HG02884 (cell line): ENCODE data around the gene MYH3.
A peak's percentile ranks its signal among the peaks of the same experiment; 100 is the strongest.

Experiments used
- ATAC-seq: cut with Tn5 transposase; IDR thresholded peaks from one replicate; pipeline ENCODE4 v1.9.1; 2021; ENCODE audit warnings: mild to moderate bottlenecking, moderate library complexity; ENCODE audit not compliant: unreplicated experiment

The MYH3 gene

GRCh38 chr17:10614536-10615155, 42.5 kb downstream of the MYH3 start:
- ATAC-seq, result peak; percentile 45

DNA sequence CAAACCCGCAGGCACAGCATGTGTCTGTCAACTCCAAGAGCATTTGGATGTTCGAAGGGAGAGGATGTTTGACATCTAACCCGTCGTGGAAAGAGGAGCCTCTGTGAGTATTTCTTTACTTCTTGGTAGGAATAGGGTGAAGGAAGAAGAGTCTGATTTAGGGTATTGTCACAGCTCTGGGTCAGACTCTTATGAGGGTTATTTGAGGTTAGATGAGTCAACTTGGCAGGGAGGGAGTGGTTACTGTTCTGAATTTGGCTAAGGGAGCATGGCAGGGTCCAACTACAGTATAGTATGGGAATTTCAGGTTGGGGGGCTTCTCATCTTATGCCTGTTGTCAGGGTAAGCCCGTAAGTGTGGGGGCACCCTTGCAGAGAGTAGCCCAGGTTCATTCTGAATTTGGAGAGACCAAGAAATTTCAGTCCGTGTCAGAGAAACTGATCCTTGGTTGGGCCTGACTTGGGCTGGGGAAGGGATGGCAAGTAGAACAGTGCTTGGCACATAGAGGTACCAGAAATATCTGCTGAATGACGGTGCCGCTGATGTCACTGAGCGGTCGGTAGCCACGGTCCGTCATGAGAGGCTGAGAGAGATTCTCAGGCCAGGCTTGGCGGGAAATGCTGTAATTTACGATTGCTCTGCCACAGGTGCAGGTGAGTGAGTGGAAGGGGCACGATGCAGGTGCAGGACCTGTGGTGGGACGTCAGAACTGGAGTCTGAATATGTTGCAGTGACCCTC, 43.2 kb downstream of the MYH3 start:
- ATAC-seq, result no peak

DNA sequence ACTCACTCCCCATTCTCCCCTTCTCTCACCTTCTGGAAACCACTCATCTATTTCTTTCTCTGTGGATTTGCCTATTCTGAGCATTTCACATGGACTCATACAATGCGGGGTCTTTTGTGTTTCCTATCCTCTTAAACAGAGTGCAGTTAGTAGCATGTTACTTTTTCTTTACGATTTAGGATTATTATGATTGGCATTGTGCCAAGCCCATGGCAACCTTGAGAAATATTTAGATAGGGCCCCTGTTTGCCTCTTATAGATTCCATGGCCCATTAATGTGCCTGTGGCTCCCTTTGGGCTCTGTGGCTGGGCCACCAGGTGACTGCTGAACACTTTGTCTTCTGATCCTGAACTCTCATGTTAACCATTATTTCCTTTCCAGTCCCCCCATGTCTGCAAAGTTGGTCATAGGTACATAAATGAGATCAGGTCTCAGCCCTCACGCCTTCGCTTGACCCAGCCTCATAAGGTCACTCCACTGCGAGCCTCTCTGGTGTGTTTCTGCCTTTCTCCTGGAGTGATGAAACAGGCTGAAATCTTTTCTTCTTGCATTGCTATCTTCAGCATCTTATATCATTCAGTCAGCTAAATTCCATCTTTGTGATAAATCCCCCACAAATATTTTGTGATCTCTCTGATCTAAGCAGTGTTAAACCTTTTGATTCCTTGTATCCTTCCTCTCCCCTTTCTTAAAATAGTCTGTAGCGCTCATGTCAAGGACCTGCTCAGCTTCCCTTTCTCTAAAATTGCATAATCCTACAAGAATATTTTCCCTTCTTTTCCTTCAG, 44.0 kb downstream of the MYH3 start:
- ATAC-seq, result no peak

GRCh38 chr17:10610884-10611283, 46.2 kb downstream of the MYH3 start:
- no peak for ATAC-seq

- ATAC-seq, result no peak
These were observed 48.9 kb downstream of the MYH3 start for GRCh38 chr17:10608244-10608643.

- ATAC-seq, result no peak
These were observed 51.0 kb downstream of the MYH3 start for GRCh38 chr17:10606110-10606509.

- ATAC-seq, result no peak
These were observed 51.8 kb downstream of the MYH3 start for GRCh38 chr17:10605221-10605783.

- ATAC-seq, result no peak
These were observed 52.6 kb downstream of the MYH3 start for GRCh38 chr17:10604521-10604920.

DNA sequence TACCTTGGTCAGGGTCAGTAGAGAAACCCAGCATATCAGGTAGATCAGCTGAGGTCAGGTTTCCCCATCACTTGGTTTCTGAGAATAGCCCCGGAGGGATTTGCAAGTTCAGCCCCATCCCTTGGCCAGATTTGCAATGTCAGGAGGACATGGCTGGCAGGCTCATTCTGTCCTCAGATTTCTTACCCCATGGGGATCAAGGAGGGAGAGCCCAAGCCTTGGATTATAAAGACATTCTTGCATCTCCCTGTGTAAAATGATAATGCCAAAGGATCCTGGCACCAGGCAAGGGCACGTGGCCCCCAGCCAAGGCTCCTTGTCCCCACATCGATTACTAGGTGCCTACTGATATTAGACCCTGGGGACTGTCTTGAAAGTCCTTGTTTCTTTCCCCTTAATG, 53.2 kb downstream of the MYH3 start:
- ATAC-seq, result no peak

DNA sequence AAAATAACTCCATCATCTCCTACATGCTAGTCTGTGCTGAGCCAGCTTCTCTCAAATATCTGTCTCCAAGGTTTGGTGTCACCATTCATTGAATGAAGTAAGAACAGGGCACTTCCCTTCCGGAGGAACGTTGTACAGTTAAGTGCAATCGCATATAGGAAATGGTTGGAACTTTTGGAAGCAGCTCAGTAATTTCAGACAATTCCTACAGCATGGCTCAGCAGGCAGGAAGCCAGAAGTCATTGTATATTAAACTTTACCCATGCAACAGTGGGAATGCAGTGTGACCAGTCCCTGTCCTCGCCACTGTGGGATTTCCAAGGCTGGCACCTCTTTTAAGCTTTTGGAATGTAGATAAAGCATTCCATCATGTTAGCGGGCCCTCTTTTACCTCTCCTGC, 56.5 kb downstream of the MYH3 start:
- no peak for ATAC-seq

GRCh38 chr17:10598621-10599020, 58.5 kb downstream of the MYH3 start:
- no peak for ATAC-seq

DNA sequence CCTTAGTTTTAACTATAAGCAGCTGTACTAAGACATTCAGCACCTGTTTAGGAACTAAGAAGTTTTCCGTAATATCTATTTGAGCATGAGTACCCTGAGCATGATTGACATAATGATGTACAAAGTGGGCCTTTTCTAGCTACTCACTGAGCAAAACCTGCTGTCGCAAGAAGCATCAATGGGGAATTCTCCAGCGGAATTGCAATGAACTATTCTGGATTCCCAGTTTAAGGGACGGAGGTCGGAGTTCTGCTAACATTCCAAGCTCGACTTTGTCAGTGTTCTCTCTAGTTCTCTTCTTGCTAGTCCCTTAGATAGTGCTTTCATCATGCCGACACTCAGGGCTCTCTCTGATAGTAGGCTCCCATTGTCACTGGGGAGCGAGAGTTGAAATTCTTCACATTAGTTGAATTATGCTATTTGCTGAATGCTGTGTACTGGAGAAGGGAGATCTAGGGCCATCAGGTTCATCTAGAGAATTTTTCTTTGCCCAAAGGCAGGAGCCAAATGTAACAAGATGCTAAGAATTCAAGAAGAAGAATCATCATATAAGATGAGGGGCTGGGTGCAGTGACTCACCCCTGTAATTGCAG, 67.5 kb downstream of the MYH3 start:
- no peak for ATAC-seq

GRCh38 chr17:10585529-10585928, 71.6 kb downstream of the MYH3 start:
- ATAC-seq, result no peak

DNA sequence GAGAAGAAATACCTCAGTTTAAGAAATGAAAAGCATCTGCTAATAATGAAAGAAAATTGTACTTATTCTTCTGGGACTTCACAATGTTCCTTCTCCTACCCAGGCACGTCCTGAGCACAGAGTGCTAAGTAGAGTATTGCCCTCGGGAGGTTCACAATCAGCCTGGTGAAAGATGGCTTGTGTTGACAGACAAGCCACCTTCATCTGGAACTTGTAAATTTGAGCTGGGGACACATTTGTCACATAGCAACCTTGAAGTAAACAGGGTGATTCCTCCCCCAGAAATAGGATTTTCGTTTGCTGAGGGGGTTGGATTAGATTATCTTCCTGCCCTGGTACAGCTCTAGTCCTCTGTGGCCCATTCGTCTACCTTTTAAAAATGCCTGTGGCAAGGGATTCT, 73.3 kb downstream of the MYH3 start:
- ATAC-seq, result no peak

DNA sequence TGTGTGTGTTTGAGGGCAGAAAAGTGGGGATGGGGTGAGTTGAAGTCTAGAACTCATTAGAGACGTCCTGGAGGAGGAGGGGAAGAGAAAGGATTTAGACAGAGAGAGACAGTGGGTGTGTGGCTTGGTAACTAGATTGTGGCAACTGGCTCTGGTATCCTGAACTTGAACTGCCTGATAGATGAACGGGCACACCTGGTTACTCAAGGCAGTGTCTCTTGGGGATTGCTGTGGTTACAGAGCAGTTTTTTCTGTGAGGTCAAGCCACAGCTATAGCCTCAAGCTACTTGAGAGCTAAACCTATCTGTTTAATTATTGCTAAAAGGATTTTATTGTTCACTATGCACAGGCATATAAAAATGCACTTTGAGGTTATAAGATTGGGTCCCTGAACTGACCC, 77.8 kb downstream of the MYH3 start:
- no peak for ATAC-seq
